ENCODE results near the gene LTV1.
"Not testable (repeated sequence)": the region's sequence is repeated elsewhere in the genome, so short reads cannot be mapped to it uniquely, and the experiment has no call there.

LTV1 gene

DNA sequence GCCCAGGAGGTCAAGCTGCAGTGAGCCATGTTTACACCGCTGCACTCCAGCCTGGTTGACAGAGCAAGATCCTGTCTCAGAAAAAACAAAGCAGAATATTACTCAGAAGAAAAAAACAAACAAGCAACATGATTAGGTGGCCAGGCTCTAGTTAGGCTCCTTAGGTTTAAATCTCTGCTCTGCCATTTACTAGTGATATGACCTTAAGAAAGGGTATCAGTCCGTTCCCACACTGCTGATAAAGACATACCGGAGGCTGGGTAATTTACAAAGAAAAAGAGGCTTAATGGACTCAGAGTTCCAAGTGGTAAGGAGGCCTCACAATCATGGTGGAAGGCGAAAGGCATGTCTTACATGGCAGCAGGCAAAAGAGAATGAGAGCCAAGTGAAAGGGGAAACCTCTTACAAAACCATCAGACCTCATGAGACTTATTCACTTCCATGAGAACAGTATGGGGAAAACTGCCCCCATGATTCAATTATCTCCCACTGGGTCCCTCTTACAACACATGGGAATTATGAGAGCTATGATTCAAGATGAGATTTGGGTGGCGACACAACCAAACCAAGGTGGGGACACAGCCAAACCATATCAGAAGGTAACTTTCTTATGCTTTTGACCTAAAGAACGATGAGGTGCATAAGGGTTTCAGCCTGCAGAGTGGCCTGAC is 2.4 kb upstream of the LTV1 start:
- DNase-seq (ENCODE audit: low spot score) = no peak

DNA sequence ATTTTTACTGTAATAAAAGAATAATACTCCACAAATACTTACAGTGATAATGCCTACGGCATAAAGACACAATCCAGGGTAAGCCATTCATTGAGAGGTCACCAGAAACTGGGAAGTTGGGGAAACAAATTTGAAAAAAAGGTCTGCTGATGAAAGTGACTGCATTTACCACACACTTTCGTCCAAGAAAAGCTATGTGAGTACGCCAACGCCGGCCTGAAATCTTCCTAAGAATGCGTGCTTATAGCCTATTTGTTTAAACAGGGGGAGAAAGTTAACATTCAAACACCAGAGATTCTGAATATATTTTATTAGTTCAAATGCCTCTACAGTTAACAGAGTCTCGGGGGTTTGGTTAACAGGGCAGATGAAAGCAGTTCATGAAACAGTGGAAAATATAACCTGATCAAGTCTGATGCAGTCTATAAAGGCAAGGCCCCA is 657 bp upstream of the LTV1 start:
- DNase-seq (ENCODE audit: low spot score) = no peak

DNA sequence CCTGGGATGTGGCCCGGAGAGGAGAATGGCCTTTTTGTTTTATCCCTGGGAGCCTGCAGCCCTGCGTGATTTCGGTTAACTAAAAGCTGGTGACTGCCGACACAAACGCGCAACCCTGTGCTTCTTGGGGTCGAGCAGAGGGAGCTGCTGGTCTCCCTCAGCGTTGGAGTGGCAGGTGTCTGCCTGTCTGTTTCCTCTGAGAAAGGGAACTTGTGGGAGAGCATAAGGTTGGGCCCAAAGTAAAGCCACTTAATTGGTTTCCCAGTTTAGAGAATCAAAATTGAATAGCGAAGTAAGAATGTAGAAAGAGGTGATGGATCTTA is 500 bp downstream of the LTV1 start:
- DNase-seq (ENCODE audit: low spot score) = no peak

DNA sequence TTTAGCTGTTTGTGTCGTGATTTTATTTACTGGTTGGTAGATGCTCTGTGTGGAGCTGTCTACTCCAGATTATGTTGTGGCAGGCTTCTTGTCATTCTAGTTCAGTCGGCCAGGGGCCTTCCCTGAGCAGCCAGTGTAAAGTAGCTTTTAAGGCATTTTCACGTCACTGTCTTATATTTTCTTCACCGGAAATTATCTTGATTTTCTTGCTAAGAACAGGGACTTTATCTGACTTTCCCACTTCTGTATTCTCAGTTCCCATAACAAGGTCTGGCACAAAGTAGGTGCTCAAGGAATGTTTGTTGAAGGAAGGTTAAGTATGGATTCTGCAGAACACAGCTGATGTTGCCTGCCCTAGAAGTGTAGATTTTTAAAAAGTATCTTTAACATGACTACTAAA is 868 bp downstream of the LTV1 start:
- no peak for DNase-seq (ENCODE audit: low spot score)

DNA sequence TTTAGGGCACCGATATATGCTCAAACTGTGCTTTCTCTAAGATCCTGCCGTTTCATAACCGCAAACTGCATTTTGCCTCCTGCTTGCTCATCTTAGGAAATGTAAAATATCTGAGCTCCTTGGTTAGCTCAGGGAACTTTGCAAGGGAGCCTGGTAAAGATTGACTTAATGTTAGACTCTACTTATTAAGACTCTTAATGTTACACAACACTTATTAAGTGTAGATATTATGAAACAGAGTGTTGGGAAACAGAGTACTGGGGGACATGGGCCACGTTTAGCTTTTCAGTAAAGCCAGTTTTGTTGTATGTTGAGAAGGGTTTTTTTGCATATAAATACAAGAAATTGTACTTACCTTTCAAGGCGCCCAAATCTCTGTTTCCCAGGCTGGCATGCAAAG is 1.9 kb downstream of the LTV1 start:
- DNase-seq (ENCODE audit: low spot score) = no peak

DNA sequence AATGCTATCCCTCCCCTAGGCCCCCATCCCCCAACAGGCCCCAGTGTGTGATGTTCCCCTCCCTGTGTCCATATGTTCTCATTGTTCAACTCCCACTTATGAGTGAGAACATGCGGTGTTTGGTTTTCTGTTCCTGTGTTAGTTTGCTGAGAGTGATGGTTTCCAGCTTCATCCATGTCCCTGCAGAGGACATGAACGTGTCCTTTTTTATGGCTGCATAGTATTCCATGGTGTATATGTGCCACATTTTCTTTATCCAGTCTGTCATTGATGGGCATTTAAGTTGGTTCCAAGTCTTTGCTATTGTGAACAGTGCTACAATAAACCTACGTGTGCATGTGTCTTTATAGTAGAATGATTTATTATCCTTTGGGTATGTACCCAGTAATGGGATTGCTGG is 8.6 kb downstream of the LTV1 start:
- DNase-seq (ENCODE audit: low spot score) = not testable (repeated sequence)

DNA sequence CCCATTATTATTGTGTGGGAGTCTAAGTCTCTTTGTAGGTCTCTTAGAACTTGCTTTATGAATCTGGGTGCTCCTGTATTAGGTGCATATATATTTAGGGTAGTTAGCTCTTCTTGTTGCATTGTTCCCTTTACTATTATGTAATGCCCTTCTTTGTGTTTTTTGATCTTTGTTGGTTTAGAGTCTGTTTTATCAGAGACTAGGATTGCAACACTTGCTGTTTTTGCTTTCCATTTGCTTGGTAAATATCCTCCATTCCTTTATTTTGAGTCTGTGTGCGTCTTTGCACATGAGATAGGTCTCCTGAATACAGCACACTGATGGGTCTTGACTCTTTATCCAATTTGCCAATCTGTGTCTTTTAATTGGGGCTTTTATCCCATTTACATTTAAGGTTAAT is 11.9 kb downstream of the LTV1 start:
- DNase-seq (ENCODE audit: low spot score) = not testable (repeated sequence)

DNA sequence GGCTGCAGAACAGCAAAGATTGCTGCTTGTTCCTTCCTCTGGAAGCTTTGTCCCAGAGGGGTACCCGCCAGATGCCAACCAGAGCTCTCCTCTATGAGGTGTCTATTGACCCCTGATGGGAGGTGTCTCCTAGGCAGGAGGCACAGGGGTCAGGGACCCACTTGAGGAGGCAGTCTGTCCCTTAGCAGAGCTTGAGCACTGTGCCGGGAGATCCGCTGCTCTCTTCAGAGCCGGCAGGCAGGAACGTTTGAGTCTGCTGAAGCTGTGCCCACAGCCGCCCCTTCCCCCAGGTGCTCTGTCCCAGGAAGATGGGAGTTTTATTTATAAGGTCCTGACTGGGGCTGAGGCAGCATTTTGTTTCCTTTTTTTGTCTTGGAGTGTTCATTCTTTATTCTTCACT is 13.6 kb downstream of the LTV1 start:
- not testable (repeated sequence) for DNase-seq (ENCODE audit: low spot score)

DNA sequence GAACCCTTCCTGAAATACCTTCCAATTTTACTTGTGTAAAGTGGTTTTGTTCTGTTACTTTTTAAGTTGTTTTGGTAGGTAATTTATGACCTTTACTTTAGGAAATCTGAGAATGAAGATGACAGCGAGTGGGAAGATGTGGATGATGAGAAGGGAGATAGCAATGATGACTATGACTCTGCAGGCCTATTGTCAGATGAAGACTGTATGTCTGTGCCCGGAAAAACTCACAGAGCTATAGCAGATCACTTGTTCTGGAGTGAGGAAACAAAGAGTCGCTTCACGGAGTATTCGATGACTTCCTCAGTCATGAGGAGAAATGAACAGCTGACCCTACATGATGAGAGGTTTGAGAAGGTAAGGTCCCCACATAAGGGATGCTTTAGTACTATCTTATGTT is 14.5 kb downstream of the LTV1 start:
- no peak for DNase-seq (ENCODE audit: low spot score)

DNA sequence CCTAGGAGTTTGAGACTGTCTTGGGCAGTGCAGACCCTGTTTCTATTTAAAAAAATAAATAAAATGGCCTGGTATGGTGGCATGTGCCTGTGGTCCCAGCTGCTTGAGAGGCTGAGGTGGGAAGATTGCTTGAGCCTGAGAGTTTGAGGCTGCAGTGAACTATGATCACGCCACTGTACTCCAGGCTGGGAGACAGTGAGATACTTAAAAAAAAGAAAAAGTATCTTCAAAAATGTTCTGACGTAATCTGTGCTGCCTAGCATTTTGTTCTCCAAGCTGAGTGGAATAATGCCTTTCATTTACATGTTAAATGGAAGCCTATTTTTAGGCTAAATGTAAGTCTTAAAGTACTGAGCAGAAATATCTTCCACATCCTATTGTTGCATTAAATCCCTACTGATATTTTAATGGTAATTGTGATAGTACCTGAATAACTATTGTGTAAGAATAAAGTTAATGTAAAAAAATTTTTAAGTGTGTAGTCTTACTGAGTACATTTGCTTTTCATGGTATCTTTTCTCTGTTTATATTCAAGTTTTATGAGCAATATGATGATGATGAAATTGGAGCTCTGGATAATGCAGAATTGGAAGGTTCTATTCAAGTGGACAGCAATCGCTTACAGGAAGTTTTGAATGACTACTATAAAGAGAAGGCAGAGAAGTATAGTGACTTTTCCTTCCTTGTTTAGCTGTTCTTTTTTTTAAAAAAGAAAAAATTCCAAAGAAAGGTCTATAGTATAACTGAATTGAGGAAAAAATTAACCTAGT is 16.9 kb downstream of the LTV1 start:
- no peak for DNase-seq (ENCODE audit: low spot score)

DNA sequence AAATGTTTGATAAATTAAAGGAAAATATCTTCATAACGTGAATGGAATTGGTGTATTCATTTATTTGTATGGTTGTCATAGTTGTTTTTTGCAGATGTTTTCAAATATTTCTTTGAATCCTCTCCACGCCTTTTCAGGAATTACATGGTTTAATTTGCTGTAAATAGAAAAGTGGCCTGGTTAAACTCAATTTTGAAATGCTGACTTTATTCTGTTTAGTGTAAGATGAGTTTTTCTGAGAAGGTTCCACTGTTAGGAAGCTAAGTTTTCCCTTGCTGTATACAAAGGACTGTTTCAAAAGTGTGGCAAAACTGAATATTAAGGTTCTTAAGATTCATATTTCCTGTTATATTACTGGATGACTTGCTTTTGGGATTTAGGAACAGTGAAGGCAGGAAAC is 20.6 kb downstream of the LTV1 start:
- no peak for DNase-seq (ENCODE audit: low spot score)

DNA sequence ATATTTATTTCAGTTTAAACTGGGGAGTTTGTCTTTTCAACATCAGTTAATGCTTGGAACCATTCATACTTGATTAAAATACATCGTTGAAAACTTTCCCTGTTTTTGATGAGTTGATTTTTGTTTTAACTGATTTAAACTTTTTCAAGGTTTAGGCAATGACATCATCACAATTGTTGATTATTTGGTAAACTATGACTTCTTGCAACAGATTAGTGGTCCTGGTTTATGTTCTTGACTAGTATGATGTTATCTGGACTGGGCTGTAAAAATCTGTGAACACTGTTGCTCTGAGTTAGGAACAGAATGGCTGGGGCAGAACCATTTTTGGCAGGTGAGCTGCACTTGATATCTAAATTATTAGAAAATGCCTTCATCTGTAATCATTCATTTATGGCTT is 21.1 kb downstream of the LTV1 start, which contains the start of gene ZC2HC1B:
Gene ZC2HC1B (plus strand): TSS at position 241 of the 400 bp plus-strand sequence. CDS start 66 bp downstream, at position 307.
- no peak for DNase-seq (ENCODE audit: low spot score)

DNA sequence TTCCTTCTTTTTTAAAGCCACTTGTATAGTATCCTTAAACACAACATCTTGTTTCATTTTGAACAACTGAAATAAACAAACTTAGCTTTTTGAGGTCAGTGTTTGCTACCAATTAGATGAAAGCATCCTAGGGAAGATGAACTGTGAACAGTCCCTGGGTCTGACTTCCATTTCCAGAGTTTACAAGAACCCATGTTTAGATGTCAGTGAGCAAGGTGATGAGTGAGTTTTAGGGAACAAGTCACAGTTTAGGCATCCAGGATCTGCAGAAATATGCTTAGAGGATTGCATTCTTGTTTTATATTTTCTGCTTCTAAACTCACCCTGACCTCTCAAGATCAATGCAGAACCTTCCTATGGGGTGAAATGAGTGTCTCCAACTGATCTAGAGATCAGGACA is 24.1 kb downstream of the LTV1 start:
- no peak for DNase-seq (ENCODE audit: low spot score)

DNA sequence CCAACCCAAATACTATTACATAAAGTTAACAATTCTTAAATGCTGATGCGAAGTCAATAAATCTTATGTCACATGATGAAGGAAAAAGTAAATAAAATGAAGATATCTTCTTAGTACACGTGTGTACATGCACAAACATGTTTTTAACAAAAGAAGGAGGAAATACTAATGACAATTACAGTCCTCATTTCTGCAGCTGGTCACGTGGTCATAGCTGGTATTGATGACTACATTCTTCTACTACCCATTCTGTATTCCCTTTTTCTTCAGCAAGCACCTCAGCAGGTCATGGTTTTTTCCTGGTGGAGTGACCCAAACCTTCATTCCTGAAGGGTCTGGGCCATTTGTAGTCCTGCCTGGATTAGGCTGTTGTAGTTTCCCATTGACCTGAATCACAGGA is 25.7 kb downstream of the LTV1 start:
- DNase-seq (ENCODE audit: low spot score) = not testable (repeated sequence)

DNA sequence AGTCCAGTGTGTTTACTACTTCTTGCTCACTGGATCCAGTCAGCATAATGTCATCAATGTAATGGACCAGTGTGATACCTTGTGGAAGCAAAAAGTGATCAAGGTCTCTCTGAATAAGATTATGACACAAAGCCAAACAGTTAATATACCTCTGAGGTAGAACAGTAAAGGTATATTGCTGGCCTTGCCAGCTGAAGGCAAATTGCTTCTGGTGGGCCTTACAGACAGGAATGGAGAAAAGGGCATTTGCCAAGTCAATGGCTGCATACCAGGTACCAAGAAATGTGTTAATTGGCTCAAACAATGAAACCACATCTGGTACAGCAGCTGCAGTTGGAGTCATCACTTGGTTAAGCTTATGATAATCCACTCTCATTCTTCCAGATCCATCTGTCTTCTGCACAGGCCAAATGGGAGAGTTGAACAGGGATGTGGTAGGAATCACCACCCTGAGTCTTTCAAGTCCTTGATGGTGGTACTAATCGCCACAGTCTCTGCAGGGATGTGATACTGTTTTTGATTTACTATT is 28.1 kb downstream of the LTV1 start:
- not testable (repeated sequence) for DNase-seq (ENCODE audit: low spot score)

DNA sequence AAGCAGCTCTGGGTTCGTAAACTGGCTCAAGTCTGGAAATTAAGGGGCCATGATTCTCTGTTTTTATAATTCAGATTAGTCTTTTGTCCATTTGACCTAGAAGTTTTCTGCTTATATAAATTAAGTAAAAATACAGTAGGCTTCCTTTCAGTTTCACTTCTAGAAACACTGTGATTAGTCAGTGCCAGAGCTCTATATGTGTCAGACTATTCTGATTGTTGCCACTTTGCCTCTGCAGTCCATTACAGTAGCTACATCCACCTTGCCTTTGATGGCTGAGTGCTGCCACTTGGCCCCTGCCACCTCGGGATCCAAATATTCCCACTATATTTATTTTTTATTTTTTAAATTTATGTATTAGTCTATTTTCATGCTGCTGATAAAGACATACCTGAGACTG is 29.1 kb downstream of the LTV1 start:
- no peak for DNase-seq (ENCODE audit: low spot score)

DNA sequence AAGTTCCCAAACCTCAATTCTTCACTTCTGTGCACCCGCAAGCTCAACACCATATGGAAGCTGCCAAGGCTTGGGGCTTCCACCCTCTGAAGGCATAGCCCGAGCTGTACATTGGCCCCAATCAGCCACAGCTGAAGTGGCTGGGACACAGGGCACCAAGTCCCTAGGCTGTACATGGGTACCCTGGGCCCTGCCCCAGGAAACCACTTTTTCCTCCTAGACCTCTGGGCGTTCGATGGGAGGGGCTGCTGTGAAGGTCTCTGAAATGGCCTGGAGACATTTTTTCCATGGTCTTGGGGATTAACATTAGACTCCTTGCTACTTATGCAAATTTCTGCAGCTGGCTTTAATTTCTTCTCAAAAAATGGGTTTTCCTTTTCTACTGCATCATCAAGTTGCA is 30.5 kb downstream of the LTV1 start:
- DNase-seq (ENCODE audit: low spot score) = not testable (repeated sequence)

DNA sequence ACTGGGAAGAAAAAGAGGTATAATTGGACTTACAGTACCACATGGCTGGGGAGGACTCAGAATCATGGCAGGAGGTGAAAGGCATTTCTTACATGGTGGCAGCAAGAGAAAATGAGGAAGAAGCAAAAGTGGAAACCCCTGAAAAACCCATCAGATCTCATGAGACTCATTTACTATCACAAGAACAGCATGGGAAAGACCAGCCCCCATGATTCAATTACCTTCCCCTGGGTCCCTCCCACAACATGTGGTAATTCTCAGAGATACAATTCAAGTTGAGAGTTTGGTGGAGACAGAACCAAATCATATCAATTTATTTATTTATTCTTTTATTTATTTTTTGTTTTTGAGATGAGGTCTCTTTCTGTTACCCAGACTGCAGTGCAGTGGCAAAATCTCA is 31.4 kb downstream of the LTV1 start:
- not testable (repeated sequence) for DNase-seq (ENCODE audit: low spot score)

DNA sequence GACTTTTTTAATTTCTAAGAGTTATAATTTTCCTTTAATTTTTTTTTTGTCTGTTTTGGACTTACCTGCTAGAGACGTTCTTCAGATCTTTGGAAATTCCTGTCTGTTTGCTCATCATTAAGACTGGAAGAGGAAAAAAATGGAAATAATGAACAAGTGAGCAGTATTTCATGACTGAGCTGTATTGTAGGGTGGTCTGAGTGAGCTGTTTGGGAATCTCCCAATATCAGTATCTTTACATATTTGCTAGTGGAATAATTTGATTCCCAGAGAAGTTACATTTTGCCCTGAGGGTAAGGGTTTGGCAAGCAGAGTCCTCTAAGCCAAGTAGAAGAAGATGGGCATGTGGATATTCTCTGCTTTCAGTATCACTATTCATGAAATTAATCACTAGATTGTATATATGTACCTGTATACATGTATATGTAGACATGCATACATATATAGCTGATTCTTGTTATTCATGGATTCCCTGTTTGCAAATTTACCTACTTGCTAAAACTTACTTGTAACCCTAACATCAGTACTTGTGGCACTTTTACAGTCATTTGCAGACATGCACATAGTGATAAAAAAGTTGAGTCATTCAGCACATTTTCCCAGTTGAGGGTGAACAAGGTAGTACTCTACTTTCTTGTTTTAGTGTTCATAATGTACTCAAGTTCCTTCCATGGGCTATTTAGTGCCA is 34.6 kb downstream of the LTV1 start:
- no peak for DNase-seq (ENCODE audit: low spot score)

DNA sequence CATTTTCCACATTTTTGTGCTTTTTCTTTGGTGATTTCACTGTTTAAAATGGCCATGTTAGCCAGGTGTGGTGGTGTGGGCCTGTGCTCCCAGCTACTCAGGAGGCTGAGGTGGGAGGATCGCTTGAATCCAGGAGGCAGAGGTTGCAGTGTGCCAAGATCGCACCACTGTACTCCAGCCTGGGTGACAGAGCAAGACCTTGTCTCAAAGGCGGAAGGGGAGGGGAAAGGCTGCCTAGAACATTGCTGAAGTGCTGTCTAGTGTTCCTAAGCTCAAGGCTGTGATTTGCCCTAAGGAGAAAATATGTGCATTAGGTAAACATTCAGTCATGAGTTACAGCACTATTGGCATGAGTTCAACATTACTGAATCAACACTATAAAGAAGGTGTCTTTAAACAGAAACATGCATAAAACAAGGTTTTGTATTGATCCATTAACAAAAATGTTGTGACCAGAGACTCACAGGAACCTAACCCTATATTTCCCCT is 35.2 kb downstream of the LTV1 start:
- no peak for DNase-seq (ENCODE audit: low spot score)

DNA sequence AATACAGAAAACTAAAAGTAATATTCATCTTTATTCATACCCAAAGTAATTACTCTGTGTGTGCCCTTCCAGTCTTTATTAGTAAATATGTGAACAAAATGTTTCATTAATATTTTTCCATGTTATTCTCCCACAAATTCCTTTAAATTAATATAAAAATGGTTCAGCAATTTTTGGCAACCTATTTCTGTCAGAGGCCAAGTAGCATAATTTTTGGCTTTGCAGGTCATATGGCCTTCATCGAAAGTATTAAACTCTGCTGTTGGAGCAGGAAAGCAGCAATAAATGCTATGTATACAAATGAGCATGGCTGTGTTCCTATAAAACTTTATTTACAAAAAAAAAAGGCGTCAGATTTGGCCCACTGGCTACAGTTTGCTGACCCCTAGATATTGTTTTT is 37.3 kb downstream of the LTV1 start:
- no peak for DNase-seq (ENCODE audit: low spot score)

DNA sequence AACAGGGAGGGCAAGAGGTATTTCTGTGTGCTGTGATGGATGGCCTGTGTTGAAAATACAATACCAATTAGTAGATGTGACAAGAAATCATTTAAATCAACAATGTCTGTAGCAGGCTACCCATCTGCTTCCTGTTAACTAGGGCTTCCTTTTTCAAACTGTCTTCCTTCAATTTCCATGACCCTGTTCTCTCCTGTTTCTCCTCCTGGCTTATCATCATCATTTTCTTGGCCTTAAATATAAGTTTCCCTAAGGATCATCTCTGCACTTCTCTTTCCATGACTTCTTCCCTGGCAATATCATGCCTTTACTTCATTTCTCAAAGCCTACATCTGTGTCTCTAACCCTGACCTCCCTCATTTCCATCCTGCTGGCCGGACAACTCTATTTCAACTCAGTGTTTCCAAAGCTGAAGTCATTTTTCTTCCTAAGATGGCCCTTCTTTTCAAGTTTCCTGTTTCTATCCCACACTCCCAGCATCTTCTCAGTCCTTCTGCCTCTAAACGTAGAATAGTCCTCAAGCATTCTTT is 39.3 kb downstream of the LTV1 start:
- no peak for DNase-seq (ENCODE audit: low spot score)
